Hippocampal formation (tissue), 2 donors: ENCODE measurements around the gene ARHGAP22.

Experiments
- DNase-seq, 2 donors: peaks; one replicate each; lab custom pipeline; 2025; lab: John Stamatoyannopoulos, UW

ARHGAP22 gene

DNA sequence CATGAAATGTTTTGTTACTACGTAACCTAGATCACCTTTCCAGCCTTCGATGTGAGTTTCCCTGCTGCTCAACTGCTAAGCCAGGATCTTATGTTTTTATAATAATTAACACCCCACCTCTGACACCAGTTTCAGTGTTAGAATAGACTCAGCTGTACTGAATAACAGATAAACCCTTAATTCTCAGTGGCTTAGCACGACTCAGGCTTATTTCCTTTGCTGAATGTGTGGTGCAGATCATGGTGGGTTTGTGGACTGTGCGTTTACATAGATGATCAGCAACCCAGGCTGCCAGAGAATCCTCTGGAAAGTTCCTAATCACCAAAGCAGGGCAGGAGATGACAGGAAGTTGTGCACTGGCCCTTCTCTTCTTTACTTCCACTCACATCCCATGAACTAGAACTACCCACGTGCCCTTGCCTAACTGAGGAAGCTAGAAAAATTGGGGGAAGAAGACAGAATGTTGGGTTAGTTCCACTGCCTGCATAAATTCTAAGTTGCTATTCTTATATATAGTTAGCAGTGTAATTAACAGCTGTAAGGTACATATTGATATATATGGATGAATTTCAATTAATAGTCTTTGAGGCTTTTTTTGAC, 186.6 kb downstream of the ARHGAP22 start:
- no peak for DNase-seq

GRCh38 chr10:48417374-48417773, 187.5 kb downstream of the ARHGAP22 start:
- DNase-seq: no peak

- no peak for DNase-seq
Observed at GRCh38 chr10:48416584-48417232, 188.2 kb downstream of the ARHGAP22 start.

- DNase-seq: no peak
Observed at GRCh38 chr10:48414778-48415177, 190.1 kb downstream of the ARHGAP22 start.

DNA sequence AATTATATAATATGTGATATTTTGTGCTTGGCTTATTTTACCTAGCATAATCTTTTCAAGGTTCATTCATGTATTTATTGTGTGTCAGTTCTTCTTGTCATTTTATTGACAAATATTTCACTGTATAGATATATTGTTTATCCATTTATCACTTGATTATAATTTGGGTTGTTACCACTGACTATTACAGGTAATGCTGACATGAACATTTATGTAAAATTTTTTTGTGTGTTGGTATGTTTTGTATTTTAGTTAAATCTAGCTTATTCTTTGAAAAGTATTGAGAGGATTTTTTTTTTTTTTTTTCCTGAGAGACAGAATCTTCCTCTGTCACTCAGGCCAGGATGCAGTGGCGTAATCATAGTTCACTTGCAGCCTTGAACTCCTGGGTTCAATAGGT, 190.7 kb downstream of the ARHGAP22 start:
- DNase-seq: no peak

DNA sequence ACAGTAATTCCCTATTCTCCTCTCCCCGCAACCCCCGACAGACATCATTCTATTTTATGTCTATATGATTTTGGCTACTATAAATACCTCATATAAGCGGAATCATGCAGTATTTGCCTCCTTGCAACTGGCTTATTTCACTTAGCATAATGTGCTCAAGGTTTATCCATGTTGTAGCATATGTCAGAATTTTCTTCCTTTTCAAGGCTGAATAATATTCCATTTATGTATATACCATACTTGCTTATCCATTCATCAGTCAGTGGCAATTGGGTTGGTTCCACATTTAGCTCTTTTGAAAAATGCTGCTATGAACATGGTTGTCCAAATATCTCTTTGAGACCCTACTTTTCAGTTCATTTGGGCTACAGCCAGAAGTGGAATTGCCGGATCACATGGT, 191.9 kb downstream of the ARHGAP22 start:
- DNase-seq: no peak

- DNase-seq: no peak
Observed at GRCh38 chr10:48412081-48412480, 192.8 kb downstream of the ARHGAP22 start.

DNA sequence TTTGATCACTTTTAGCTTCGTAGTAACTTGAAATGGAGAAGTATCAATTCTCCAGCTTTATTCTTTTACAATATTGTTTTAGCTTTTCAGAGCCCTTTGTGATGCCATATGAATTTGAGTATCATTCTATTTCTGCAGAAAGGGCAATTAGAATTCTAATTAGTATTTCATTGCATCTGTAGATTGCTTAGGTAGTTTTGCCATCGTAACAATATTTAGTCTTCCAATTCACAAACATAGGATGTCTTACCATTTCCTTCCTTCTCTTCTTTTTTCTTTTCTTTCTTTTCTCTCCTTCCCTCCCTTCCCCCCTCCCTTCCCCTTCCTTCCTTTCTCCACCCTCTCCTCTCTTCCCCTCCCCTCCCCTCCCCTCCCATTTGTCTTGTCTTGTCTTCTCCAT, 193.4 kb downstream of the ARHGAP22 start:
- DNase-seq: no peak

- DNase-seq: no peak
Observed at GRCh38 chr10:48410503-48410902, 194.4 kb downstream of the ARHGAP22 start.

GRCh38 chr10:48406658-48407057, 198.2 kb downstream of the ARHGAP22 start:
- no peak for DNase-seq

DNA sequence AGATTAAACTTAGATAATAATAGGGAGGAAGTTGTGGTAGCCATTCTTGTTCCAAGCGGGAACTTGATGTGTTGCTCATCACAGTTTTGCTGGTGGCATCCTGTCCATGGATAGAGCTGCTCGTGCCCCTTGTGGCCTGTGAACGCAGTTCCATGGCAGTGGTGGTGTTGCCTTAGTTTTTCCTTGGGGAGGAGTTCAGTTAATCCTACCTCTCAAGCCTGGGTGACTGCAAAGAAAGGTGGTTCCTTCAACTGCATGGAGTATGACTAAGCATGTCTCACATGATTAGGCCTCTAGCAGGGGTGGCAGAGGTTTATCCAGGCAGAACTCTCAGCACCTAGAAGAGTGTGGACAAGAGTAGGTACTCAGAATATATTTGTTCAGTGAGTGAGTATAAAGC, 198.7 kb downstream of the ARHGAP22 start:
- no peak for DNase-seq

DNA sequence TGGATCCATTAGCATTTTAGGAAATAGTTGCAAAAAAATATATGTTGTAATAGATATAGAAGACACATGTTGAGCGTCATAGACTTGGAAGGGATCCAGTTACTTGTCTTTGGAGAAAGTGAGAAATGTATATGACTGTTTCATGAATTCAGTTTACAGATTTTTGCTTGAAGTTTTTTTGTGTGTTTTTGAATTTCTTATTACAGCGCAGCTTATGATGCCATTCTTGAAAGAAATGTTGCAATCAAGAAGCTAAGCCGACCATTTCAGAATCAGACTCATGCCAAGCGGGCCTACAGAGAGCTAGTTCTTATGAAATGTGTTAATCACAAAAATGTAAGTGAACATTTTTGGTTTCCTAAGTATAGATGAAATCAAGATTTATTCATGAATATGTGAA, 200.2 kb downstream of the ARHGAP22 start:
- no peak for DNase-seq

- DNase-seq: no peak
Observed at GRCh38 chr10:48400850-48401220, 204.0 kb downstream of the ARHGAP22 start.

DNA sequence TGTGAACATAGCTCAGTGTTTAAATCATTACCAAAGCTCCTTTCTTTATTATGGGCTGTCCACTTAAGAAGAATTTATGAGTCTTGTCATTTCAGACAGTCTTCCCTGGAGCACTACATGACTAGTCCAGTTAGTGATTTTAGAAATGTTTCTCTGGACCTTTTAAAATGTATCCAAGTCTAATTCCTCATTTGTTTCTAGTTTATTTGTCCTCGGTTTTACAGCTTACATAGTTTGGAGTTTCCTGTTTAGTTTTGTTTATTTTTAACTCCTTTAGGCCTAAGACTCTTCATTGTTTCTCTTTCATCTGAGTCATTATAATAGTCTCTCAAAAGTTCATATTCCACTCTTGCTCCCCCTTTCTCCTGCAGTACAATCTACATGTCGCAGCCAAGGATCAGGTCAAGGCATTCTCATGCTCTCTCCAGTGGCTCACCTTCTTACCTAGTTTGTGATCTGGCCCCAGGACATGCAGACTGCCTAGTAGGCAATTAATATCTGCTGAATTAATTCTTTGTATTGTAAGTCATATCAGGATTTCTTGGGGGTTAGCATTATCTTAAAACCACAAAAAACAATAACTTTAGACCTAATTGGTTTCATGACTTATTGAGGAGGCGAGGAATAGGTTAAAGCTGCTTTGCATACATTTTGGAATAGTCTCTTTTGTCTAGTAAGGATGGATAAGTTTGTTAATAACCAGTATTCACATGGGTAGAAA, 204.6 kb downstream of the ARHGAP22 start:
- DNase-seq: no peak

- DNase-seq: no peak
Observed at GRCh38 chr10:48399551-48399950, 205.3 kb downstream of the ARHGAP22 start.

DNA sequence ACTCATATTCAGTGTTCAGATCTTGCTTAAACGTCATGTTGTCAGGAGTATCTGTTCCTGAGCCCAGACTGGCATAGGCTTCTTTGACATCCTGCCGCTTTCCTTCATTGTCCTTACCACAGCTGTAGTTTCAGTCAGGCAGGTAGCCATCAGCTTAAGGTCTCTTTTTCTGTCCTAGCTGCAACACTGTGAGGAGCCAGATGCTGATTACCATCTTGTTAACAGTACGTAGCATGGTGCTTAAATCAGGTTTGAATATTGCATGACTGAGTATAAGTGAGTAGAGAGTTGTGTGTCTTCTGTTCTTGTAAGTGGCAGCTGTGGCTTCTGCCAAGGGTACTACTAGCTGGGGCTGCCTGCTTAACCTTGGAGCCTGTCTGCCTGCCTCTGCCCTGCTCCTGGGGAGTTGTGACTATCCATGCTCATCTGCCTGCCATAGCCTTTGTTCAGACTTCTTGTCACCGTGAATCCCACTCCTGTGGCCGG, 205.8 kb downstream of the ARHGAP22 start:
- DNase-seq: no peak

DNA sequence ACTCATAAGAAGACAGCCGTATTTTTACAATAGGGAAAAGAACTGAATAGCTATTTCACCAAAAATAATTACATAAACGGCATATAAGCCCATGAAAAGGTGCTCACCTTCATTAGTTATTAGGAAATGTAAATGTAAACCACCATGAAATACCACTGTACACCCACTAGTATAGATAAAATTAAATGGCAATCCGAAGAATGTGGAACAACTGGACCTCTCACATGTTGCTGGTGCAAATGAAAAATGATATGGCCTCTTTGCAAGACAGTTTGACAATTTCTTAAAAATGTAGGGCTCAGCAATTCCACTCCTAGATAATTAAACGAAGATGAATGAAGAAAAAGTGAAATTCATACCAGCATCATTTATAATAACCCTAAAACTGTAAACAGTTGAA, 206.6 kb downstream of the ARHGAP22 start:
- no peak for DNase-seq
